Choroid plexus epithelial cell (primary cell): ENCODE data around the gene GUCY2C.

Source experiments
- DNase-seq: peaks from one replicate; pipeline ENCODE4 v3.0.0-alpha.2; 2010; ENCODE audit warnings: low read depth
- H3K4me3 ChIP-seq: 2 replicates; pipeline ENCODE4 v1.5.1; 2011; ENCODE audit warnings: low read depth, mild to moderate bottlenecking, control low read depth, low read length, moderate library complexity
- TF ChIP-seq, protein P1 (sequence below): conservative IDR thresholded peaks from 2 replicates; pipeline ENCODE4 v1.5.1; 2011; ENCODE audit warnings: low read depth, mild to moderate bottlenecking, control low read depth, inconsistent platforms, low read length, moderate library complexity

GUCY2C gene

DNA sequence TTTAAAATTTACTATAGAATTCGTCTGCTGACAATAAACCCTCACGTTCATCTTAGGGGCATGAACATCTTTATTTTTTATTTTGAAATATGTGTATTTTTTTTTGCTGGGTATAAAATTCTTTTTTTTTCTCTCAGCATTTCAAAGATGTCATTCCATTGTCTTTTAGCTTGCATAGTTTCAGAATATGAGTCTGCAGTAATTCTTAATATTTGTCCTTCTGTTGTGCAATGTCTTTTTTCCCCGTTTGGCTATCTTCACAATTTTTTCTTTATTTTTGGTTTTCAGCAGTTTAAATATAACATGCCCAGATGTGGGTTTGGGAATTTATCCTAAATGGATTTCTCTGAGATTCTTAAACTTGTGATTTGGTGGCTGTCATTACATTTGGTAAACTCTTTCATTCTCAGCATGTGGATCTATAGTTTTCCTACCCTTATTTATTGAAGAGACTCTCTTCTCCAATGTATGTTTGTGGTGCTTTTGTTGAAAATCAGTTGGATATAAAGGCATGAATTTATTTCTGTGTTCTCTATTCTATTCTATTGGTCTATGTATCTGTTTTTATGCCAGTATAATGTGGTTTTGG is 90.9 kb downstream of the GUCY2C start:
- TF ChIP-seq, protein P1, sequence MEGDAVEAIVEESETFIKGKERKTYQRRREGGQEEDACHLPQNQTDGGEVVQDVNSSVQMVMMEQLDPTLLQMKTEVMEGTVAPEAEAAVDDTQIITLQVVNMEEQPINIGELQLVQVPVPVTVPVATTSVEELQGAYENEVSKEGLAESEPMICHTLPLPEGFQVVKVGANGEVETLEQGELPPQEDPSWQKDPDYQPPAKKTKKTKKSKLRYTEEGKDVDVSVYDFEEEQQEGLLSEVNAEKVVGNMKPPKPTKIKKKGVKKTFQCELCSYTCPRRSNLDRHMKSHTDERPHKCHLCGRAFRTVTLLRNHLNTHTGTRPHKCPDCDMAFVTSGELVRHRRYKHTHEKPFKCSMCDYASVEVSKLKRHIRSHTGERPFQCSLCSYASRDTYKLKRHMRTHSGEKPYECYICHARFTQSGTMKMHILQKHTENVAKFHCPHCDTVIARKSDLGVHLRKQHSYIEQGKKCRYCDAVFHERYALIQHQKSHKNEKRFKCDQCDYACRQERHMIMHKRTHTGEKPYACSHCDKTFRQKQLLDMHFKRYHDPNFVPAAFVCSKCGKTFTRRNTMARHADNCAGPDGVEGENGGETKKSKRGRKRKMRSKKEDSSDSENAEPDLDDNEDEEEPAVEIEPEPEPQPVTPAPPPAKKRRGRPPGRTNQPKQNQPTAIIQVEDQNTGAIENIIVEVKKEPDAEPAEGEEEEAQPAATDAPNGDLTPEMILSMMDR, result no peak
- peak; percentile 3 for DNase-seq
- H3K4me3 ChIP-seq, result no peak overlapping the region

DNA sequence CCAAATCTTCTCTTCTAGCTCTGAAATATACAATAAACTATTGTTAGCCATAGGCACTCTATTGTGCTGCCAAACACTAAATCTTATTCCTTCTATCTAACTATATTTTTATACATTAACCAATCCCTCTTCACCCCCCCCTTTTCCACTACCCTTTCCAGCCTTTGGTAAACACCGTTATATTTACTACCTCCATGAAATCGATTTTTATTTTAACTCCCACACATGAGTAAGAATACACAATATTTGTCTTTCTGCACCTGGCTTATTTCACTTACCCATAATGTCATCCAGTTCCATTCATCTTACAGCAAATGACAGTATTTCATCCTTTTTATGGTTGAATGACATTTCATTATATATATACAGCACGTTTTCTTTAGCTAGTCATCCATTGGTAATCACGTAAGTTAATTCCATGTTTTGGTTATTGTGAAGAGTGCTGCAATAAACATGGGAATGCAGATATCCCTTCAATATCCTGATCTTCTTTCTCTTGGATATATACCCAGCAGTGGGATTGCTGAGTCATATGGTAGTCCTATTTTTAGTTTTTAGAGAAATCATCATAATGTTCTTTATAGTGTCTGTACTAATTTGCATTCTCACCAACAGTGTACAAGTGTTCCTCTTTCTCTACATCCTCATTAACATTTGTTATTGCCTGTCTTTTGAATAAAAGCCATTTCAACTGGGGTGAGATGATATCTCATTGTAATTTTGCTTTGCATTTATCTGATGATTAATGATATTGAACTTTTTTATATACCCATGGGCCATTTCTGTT is 94.5 kb downstream of the GUCY2C start:
- TF ChIP-seq, protein P1, result no peak
- H3K4me3 ChIP-seq, result no peak overlapping the region
- DNase-seq, result no peak

DNA sequence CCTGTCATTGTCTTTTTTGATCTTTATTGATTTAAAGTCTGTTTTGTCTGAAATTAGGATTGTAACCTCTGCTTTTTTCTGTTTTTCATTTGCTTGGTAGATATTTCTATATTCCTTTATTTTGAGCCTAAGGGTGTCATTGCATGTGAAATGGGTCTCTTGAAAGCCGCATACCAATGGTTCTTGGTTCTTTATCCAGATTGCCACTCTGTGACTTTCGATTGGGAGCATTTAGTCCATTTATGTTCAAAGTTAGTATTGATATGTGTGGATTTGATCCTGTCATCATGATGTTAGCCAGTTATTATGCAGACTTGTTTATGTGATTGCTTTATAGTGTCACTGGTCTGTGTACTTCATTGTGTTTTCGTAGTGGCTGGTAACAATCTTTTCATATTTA is 98.9 kb downstream of the GUCY2C start:
- DNase-seq, result no peak
- TF ChIP-seq, protein P1, result no peak
- H3K4me3 ChIP-seq, result no peak overlapping the region

DNA sequence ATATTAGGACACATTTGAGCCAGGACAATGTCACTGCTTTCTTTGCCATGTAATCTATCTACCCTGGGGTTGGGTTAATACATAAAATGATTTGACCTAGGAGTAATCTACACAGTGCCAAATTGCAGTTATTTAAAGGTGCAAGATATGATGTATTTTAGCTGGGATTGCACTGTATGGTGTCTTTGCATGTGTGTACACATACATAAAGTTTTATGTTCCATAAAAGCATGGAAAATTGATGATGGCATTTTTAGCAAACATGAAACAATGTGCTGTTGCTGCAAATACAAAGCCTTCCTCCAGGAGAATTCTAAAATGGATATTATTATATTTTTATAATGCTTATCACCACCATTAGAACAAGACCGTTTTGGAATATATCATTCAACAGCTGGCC is 104.7 kb downstream of the GUCY2C start:
- TF ChIP-seq, protein P1, result no peak
- no peak for DNase-seq
- no peak overlapping the region for H3K4me3 ChIP-seq

DNA sequence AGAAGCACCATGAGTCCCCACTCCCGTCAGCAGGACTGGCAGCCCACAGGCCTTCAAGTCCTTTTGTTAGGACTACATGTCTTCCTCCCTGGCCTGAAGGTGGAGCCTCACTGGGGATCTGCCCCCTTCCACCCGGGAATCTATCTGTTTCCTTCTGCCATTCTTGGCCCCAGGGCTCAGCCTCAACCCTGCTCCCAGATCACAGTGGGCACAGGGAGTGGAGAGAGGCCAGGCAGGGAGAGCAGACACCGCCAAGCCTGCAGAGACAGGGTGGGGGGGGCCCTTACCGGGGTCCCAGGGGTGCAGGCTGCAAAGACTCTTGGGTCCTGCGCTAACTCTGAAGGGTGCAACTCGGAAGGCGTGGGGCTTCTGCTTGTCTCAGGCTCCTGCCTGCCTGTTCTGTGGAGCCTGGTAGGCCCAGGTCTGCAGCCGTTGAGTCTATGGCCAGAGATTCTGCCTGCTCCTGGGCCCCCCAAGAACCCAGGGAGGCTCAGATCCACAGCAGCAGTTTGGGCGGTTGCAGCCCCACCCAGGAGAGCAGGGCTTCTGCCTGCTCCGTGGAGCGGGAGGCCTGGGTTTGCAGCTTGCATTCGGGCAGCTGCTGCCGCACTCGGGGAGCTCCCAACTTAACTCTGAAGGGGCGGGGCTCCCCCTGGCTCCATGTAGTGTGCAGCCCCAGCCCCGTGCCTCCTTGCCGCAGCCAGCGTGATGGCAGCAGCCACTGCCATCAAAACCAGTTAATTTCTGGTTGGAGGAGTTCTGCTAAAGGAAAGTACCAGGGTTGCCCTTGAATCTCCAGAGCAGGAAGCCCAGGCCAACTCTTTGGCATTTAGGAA is 107.0 kb downstream of the GUCY2C start:
- DNase-seq, result no peak
- TF ChIP-seq, protein P1, result no peak
- no peak overlapping the region for H3K4me3 ChIP-seq

DNA sequence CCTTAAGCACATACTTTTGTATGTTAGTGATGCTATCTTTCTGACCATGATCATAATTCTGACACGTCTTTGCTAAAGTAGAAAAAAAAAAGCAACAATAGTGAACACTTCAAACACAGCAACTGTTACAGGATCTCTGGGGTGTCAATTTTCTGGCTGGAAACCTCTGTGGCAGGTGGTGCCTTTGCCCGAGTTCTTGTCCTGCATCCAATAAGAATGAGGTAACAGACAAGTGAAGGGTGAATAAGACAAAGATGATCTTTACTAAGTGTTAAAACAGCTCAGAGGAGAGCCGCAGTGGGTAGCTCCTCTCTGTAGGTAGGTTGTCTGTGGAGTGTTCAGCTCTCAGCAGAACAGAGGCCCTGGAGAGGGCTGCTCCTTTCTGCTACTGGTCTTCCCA is 107.8 kb downstream of the GUCY2C start:
- H3K4me3 ChIP-seq, result no peak overlapping the region
- no peak for DNase-seq
- TF ChIP-seq, protein P1, result no peak
